GM18507 (cell line): ENCODE measurements around the gene VWA5A.
A peak's percentile ranks its signal among the peaks of the same experiment; 100 is the strongest.

Experiments used
- DNase-seq: peaks from one replicate; pipeline ENCODE4 v3.0.0; 2011; ENCODE audit warnings: low read depth; ENCODE audit not compliant: insufficient read length; ENCODE audit errors: extremely low spot score
- FAIRE-seq: peaks from 2 replicates; lab custom pipeline; 2011; peaks lifted over from hg19 to GRCh38; lab: Jason Lieb, UNC

Gene VWA5A

DNA sequence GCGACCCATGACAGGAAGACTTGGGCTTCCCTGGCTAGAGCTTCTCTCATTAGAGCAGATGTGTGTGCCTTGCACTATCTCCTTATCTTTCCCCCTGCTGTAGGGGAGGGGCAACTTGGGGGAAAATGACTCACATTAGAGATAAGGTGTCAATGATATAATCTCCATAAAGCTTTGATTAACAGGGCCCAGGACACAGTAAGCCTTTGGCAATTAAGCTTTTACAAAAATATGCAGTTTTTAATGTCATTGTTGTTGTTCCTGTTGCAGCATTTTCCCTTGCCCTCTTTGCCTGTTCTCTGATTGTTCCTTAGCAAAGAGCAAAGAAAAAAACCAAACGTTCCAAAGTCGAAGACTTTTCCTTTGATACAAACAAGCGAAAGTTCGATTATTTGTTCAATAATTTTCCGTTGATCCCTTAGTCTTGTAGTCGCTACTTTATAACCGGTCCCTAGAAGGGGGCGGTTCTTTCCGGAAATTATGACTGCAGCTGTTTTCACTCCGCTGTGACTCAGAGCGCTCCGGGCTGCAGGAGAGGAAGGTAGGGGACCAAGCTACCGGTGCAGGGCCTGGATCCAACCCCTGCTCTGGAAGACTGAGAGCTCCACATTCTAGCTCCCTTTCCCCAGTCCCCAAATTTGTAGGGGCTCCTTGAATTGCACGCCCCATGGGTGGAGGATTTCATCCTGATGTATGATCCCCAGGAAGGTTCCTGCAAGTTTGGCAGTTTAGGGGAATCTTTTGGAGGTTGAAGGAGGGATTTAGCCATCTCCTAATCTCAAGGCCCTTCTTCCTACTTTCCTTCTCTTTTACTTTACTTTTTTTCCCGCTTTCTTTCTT is at the start of gene VWA5A:
Gene VWA5A (plus strand): TSS at position 509 of the 840 bp plus-strand sequence. CDS start 2,062 bp downstream, outside the sequence.
- peak; percentile 40 for DNase-seq
- peak; percentile 92 for FAIRE-seq

- FAIRE-seq (no peak), DNase-seq (no peak)
Measured at GRCh38 chr11:124068601-124069110, 46.6 kb upstream of the VWA5A start.

- DNase-seq (no peak), FAIRE-seq (peak; percentile 75)
Measured at GRCh38 chr11:124069429-124070401, 45.5 kb upstream of the VWA5A start.

- FAIRE-seq: peak; percentile 81
- peak; percentile 36 for DNase-seq
Measured at GRCh38 chr11:124070915-124071622, 44.2 kb upstream of the VWA5A start.

DNA sequence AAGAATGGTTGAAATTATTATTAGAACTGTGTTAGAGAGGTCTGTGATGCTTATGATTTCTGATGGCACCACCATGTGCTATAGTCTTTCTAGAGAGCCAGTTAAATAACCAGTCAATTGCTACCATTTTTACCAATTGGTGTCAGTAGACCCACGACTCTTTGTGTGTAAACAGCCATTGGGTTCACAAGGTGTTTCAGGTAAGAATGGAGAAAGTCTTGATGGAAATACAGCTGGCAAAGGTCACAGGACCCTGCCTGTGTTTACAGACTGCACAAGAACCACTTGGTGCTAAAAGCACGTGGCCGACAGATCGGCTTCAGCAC is 43.7 kb upstream of the VWA5A start:
- DNase-seq (no peak), FAIRE-seq (no peak)

DNA sequence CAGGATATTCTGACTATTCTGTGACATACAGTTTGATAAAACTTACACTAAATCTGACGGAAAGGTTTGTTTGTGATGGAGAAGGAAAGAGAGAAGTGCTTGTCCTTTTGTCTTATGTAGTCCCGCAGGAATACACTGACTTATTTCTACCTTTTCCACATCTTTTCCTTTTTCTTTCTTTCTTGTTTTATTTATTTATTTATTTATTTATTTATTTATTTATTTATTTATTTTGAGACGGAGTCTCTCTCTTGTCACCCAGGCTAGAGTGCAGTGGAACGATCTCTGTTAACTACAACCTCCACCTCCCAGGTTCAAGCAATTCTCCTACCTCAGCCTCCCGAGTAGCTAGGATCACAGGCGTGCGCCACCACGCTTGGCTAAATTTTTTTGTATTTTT is 43.1 kb upstream of the VWA5A start:
- FAIRE-seq: no peak

DNA sequence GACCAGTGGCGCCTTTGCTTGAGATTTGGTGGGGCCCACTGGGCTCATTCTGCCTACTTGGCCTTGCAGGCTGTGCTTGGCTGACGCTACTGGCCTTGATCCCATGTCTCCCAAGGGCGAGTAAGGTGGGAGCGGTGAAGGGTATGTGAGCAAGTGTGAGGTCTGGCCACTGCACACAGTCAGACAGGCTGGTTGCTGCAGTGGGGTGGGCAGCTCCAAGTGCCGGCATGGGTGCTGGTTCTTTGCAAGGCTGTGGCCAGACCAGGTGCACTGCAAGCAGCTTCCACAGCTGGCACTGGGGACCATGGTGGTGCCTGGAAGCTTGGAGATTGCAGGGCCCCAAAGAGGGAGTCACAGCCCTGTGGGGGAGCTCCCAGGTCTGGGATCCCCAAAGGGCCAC is 40.7 kb upstream of the VWA5A start:
- FAIRE-seq (no peak), DNase-seq (no peak)

More for the DNA sequence above, 43.1 kb upstream of the VWA5A start:
- no peak for DNase-seq

DNA sequence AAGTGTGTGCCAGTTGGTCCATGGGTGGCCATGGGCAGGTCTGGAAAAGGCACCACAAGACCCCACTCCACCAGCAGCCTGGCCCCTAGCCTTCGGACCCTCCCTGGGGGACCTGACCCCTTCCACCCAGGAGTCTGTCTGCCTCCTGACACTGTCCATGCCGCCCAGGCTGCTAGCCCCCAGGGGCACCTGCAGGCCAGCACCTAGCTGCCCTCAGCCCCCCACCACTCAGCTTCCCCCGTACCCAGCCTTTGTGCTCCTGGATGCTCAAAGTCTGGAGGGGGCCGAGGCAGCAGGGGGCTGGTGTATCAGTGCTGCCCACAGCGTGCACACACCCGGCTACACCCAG is 39.8 kb upstream of the VWA5A start:
- DNase-seq (no peak), FAIRE-seq (no peak)

DNA sequence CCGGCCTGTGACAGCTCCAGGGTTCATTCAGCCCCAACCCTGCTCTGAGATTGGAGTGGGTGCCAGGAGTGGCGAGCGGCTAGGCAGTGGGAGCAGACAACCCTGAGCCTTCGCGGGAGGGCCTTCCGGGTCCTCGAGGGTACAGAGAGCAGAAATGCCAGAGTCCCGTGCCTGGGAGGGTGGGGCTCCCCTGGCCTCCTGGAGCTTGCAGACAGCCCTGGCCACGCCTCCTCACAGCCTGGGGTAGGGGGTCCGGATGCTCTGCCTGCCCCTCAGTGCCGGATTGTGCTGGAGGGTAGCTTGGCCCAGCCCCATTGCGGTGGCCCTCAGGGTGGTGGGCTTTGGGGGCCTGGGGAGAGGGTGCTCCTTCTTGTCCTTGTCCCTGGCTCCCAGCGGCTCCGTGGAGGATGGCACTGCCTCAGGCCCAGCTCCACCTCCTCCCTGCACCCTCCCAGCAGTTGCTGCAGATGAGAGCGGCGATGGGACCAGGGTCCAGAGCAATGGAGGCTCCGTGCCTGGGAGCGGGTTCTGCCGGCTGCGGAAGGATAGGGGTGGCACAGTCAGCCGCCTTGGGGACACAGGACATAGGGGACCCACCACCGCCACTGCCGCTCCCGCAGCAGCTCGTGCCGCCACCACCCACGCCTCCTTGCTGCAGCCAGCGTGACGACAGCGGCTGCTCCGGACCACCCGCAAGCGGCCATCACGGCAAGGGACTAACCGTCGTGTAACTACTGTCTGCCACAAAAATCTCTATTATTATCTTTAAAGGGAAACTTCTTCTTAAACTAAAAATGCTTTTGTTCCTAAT is 39.2 kb upstream of the VWA5A start:
- DNase-seq (no peak), FAIRE-seq (no peak)

- FAIRE-seq (no peak), DNase-seq (no peak)
Measured at GRCh38 chr11:124077266-124077665, 38.0 kb upstream of the VWA5A start.

DNA sequence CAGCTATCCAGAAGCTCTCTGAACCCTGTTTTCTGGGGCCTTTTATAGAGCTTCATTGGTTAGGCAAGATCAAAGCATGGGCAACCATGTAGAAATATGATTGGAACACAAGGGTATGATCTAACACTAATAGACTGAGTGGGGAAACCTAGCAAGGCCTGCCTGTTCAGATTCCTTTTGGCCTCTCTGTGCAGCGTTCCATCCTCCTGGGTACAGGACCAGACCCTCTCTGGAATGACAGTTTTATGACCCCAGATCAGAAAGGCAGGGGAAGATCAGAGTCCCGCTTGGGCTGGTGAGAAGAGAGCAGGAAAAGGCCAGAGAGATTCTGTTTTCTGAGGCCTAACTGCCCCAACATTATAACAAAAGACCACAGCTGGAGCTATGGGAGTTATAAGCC is 36.7 kb upstream of the VWA5A start:
- DNase-seq (no peak), FAIRE-seq (no peak)

DNA sequence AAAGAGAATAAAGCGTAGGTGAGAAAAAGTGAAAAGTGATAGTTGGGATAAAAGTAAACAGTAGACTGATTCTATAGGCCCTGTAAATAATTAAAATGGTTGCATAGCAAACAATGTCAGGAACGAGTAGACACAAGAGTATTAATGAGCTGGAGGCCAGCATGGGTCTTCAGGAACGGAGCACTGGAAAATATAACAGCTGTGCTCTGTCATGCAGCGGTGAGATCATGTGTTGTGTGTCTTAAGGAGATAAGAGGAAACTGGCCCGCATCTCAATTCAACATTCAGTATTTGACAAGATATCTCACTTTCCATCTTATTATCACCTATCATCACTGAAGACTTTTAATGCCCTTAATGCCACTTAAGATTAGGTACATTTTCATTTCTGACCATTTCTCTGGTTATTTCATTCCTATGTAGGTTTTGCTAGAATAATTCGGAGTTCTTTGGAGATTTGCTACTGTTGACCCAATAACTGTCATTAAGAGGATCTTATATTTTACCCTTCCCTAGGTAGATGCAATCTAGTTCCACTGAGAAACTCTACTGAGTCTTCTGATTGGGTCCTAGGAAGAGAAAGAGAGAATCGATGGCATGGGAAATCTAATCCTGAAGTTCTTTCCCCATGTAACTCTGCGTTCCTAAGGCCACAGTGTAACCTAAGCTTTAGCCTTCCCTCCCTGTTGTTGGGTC is 35.5 kb upstream of the VWA5A start:
- FAIRE-seq (no peak), DNase-seq (no peak)

- FAIRE-seq (no peak), DNase-seq (no peak)
Measured at GRCh38 chr11:124080327-124081001, 34.8 kb upstream of the VWA5A start.

- DNase-seq (no peak), FAIRE-seq (no peak)
Measured at GRCh38 chr11:124081483-124081882, 33.8 kb upstream of the VWA5A start.

DNA sequence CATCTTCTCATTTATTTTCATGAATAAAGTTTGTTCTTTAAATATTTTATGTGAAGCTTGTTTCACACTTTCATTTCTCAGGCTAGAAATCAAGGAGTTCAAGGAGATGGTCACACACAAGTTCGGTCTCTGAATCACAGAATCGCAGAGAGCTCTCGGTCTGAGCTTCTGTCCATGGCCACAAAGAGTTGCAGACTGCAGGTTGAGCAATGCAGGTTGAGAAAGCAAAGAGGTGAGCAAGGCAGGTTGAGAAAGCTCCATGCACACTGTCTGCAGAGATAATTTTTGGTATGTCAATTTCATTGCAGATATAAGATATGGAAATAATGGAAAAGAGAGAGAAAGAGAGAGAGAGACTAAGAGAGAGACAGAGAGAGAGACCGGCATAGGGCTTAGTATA is 32.9 kb upstream of the VWA5A start:
- FAIRE-seq (no peak), DNase-seq (no peak)

- no peak for DNase-seq
- FAIRE-seq: no peak
Measured at GRCh38 chr11:124085583-124085982, 29.7 kb upstream of the VWA5A start.

DNA sequence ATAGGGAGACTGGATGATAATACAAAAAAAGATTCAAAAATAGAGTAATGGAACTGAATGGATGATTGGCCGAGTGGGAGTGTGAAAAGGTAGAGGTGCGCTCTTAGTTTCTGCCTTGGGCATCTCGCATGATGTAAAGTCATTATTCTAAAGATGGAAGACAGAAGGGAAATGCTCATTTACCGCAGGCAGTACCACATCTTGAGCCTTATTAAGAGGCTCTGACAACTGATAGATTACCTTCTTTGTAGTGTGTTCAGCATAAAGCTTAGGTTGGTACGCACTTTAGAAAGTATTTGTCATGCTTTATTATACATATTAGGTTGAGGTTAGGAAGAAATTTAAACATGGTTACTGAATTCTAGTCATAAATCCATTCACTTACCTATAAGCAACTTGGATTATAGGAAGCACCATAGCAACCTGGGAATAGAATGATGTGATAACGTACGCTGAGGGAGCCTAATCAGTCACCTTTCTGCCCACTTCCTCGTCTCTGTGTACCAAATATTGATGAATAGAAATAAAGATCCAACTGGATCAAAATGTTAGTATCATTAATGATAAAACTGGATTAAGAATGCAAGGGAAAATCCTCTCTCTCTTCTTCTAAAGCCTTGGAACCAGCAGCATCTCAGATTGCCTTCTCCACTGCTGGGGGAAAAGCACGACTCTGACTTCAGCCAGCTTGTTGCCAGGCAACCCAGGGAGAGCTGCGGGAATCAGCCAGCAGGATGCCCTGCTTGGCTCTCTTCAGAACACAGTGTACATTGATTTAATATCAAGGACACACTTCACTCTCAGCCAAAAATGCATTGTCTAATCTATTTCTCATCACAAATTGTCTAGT is 29.0 kb upstream of the VWA5A start:
- DNase-seq (no peak), FAIRE-seq (no peak)
